Stomach (tissue), 9 donors: ENCODE measurements around the gene HBQ1. TPM values are rescaled to one million over a fixed set of nuclear protein-coding genes. Genes with fewer than 3 reads are reported as not detected.
"Not testable (repeated sequence)": the region's sequence is repeated elsewhere in the genome, so short reads cannot be mapped to it uniquely, and the experiment has no call there.

ENCODE experiments used
- DNase-seq, 2 donors: peaks; one replicate each; pipeline versions ENCODE4 v3.0.0 to v3.0.0-alpha.2; 2013 to 2019
- H3K27ac ChIP-seq, 5 donors: fragments of 200-600 bp in 4 of 5; sonication (generic) in 4 of 5; one replicate each; pipeline ENCODE4 v1.5.1; 2013 to 2019; ENCODE audit warnings: mild to moderate bottlenecking in 1 of 5, moderate library complexity in 1 of 5
- H3K27me3 ChIP-seq, 3 donors: fragments of 200-600 bp; sonication (generic); one replicate each; pipeline ENCODE4 v1.5.1; 2017 to 2019; ENCODE audit warnings: mixed run types in 1 of 3
- H3K36me3 ChIP-seq, 4 donors: fragments of 200-600 bp; sonication (generic); 1 replicate in 3 of 4; 2 replicates in 1 of 4; pipeline ENCODE4 v1.5.1; 2016 to 2019
- H3K4me1 ChIP-seq, 4 donors: fragments of 200-600 bp; sonication (generic); one replicate each; pipeline ENCODE4 v1.5.1; 2016 to 2019
- H3K4me3 ChIP-seq, 4 donors: fragments of 200-600 bp; sonication (generic) in 3 of 4; one replicate each; pipeline ENCODE4 v1.5.1; 2016 to 2019; ENCODE audit warnings: mild to moderate bottlenecking in 1 of 4
- H3K9me3 ChIP-seq, 4 donors: fragments of 200-600 bp; sonication (generic); one replicate each; pipeline ENCODE4 v1.5.1; 2016 to 2019
- EP300 ChIP-seq: sonication (generic); formaldehyde crosslinking; IDR thresholded peaks from one replicate; pipeline ENCODE4 v1.6.1; 2017; ENCODE audit warnings: antibody characterized with exemption
- POLR2A ChIP-seq, 4 donors: fragments of 450-650 bp; IDR thresholded peaks; one replicate each; pipeline ENCODE4 v1.6.1; 2016; ENCODE audit warnings: antibody characterized with exemption in 4 of 4, control low read depth in 2 of 4, mild to moderate bottlenecking in 1 of 4, moderate library complexity in 1 of 4
- POLR2AphosphoS5 ChIP-seq, 3 donors: sonication (generic); formaldehyde crosslinking; IDR thresholded peaks; one replicate each; pipeline ENCODE4 v1.6.1; 2016; ENCODE audit warnings: antibody characterized with exemption in 3 of 3
- WGBS, 5 donors: extraction: QIAGEN DNeasy Blood & Tissue Kit in 3 of 5; methylation state at CpG; one replicate each; pipeline versions ENCODE4 v1.1.5 to v1.1.7; 2013 to 2018; 5-methylcytosine and 5-hydroxymethylcytosine counted together
- intact Hi-C: fragments of 100-400 bp; cut with DNase I; formaldehyde crosslinking; loops from one replicate; pipeline ENCODE4 v1.15.1; 2023; ENCODE audit warnings: low total_unique reads
- polyA plus RNA-seq, 3 donors: library from polyadenylated mRNA; stranded (reverse); fragments of 200-250 nt; gene quantifications; one replicate each; pipeline ENCODE4 v1.2.3, GENCODE V29; 2013
- total RNA-seq, 5 donors: library from RNA; depleted of rRNA; stranded (reverse); fragments of >200 nt; gene quantifications; one replicate each; pipeline versions ENCODE4 v1.1.0 to v1.2.3, GENCODE V29; 2014 to 2016
- TF ChIP-seq, protein P1 (sequence below), 7 experiments: fragments of 450-650 bp in 4 of 7; fragments of 200-600 bp in 3 of 7; sonication (generic) in 3 of 7; IDR thresholded peaks; one replicate each; pipeline ENCODE4 v1.5.1; 2016 to 2019; ENCODE audit warnings: antibody characterized with exemption in 7 of 7, control low read depth in 2 of 7, mild to moderate bottlenecking in 1 of 7
- donor health status: healthy with polysubstance abuse.
- donor health status: Bipolar disorder and iron deficiency.
- donor health status: healthy.

The HBQ1 gene
- total and polyA plus RNA-seq, 8 donors = not detected

DNA sequence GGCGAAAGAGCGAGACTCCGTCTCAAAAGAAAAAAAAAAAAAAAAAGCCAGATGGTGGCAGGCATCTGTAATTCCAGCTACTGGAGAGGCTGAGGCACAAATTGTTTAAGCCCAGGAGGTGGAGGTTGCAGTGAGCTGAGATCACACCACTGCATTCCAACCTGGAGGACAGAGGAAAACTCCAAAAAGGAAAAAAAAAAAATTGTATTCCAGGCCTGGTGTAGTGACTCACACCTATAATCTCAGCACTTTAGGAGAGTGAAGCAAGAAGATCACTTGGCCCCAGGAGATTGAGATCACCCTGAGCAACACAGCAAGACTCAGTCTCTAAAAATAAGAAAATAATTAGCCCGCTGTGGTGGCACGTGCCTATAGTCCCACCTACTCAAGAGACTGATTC, 20.1 kb downstream of the HBQ1 start:
- Histone ChIP-seq H3K36me3 (peaks cover 67 to 98% (median 97%) of the 10 kb centered on the region in 4 donors), H3K4me1 (no peaks in the 10 kb centered on the region), H3K9me3 (no peaks in the 10 kb centered on the region), H3K4me3 (no peak overlapping the region), H3K27ac (no peak overlapping the region), H3K27me3 (no peaks in the 10 kb centered on the region)
- DNase-seq = no peak
- WGBS, 5 donors = 91 to 96% (median 94%) methylated on average over 5 of the region's 5 CpGs
- no peak for TF ChIP-seq POLR2AphosphoS5 (IDR thresholded peaks at IDR 0.05)
- TF ChIP-seq, protein P1, sequence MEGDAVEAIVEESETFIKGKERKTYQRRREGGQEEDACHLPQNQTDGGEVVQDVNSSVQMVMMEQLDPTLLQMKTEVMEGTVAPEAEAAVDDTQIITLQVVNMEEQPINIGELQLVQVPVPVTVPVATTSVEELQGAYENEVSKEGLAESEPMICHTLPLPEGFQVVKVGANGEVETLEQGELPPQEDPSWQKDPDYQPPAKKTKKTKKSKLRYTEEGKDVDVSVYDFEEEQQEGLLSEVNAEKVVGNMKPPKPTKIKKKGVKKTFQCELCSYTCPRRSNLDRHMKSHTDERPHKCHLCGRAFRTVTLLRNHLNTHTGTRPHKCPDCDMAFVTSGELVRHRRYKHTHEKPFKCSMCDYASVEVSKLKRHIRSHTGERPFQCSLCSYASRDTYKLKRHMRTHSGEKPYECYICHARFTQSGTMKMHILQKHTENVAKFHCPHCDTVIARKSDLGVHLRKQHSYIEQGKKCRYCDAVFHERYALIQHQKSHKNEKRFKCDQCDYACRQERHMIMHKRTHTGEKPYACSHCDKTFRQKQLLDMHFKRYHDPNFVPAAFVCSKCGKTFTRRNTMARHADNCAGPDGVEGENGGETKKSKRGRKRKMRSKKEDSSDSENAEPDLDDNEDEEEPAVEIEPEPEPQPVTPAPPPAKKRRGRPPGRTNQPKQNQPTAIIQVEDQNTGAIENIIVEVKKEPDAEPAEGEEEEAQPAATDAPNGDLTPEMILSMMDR (IDR thresholded peaks at IDR 0.05) = no peak
- TF ChIP-seq EP300 = no peak
- TF ChIP-seq POLR2A (IDR thresholded peaks at IDR 0.05) = no peak
- intact Hi-C loops = no loop called here

DNA sequence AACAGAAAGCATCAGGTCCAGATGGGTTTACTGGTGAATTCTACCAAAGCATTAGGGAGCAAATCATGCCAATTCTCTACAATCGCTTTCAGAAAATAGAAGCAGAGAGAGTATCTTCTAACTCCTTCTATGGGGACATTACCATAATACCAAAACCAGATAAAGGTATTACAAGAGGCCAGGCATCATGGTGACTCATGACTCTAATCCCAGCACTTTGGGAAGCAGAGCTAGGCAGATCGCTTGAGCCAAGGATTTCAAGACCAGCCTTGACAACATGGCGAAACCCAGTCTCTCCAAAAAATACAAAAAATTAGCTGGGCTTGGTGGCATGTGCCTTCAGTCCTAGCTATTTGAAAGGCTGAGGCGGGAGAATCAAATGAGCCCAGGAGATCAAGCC, 23.0 kb downstream of the HBQ1 start:
- WGBS, 5 donors = 95 to 99% (median 95%) methylated on average over 4 of the region's 4 CpGs
- H3K36me3 ChIP-seq = peaks cover 65 to 98% (median 97%) of the 10 kb centered on the region in 4 donors
- no peak for TF ChIP-seq POLR2AphosphoS5 (IDR thresholded peaks at IDR 0.05)
- no peak for TF ChIP-seq EP300
- no peak for TF ChIP-seq POLR2A (IDR thresholded peaks at IDR 0.05)
- TF ChIP-seq, protein P1 (IDR thresholded peaks at IDR 0.05) = no peak
- no peak overlapping the region for H3K4me3 ChIP-seq
- no peaks in the 10 kb centered on the region for H3K4me1 ChIP-seq
- H3K9me3 ChIP-seq = no peaks in the 10 kb centered on the region
- H3K27ac ChIP-seq = no peak overlapping the region
- no peaks in the 10 kb centered on the region for H3K27me3 ChIP-seq
- no peak for DNase-seq
- intact Hi-C loops = no loop called here

DNA sequence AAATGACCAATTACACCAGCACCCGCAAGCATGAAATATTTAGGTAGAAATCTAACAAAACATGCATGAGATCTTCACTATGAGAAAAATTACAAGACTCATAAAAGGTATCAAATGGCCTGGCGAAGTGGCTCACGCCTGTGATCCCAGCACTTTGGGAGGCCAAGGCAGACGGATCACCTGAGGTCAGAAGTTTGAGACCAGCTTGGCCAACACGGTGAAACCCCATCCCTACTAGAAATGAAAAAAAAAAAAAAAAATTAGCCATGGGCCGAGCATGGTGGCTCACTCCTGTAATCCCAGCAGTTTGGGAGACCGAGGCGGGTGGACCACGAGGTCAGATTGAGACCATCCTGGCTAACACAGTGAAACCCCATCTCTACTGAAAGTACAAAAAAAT, 23.8 kb downstream of the HBQ1 start:
- H3K27ac ChIP-seq, H3K4me1 ChIP-seq, DNase-seq, H3K9me3 ChIP-seq, H3K27me3 ChIP-seq, intact Hi-C loops, H3K4me3 ChIP-seq: not testable (repeated sequence)
- peaks cover 57 to 98% (median 97%) of the 10 kb centered on the region in 4 donors for H3K36me3 ChIP-seq
- 85 to 96% (median 95%) methylated on average over 9 of the region's 9 CpGs for WGBS, 5 donors

DNA sequence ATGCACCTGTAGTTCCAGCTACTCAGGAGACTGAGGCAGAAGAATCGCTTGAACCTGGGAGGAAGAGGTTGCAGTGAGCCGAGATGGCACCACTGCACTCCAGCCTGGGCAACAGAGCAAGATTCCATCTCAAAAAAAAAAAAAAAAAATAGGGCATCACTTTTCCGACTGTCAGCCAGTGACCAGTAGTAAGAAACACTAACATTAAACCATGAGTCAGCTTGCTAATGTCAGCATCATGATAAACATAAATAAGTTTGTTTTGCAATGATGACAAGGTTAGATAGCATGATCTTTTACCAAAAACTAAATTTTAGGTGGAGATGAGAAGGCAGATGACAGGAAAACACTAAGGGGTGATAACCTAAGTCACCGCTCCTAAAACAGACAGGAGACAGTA, 29.1 kb downstream of the HBQ1 start:
- DNase-seq, intact Hi-C loops, H3K9me3 ChIP-seq, H3K27ac ChIP-seq, H3K4me3 ChIP-seq, H3K27me3 ChIP-seq: not testable (repeated sequence)
- Histone ChIP-seq H3K4me1 (peaks cover 0 to 11% (median 0%) of the 10 kb centered on the region in 4 donors), H3K36me3 (peaks cover 55 to 100% (median 100%) of the 10 kb centered on the region in 4 donors)
- WGBS, 5 donors = 81 to 90% (median 85%) methylated on average over 4 of the region's 4 CpGs

DNA sequence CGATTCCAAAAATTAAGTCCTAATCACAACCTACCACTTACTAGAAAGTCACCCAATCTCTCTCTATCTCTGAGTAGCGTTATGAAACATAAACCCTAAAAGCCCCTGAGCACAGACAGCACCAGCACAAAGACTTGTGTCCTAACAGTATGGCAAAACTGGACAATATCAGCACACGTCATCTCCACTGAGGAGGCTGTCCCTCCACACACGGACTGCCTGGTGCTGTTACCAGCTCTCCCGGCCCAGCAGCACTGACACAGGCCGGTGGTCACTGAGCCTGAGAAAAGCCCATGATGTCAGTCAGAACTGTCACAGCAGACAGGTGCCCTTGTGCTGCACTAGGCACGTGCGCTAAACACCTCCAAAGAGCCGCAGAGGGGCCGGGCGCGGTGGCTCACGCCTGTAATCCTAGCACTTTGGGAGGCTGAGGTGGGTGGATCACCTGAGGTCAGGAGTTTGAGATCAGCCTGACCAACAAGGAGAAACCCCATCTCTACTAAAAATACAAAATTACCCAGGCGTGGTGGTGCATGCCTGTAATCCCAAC, 31.4 kb downstream of the HBQ1 start:
- 86 to 92% (median 88%) methylated on average over 12 to 14 of the region's 14 CpGs for WGBS, 5 donors
- intact Hi-C loops = not testable (repeated sequence)

DNA sequence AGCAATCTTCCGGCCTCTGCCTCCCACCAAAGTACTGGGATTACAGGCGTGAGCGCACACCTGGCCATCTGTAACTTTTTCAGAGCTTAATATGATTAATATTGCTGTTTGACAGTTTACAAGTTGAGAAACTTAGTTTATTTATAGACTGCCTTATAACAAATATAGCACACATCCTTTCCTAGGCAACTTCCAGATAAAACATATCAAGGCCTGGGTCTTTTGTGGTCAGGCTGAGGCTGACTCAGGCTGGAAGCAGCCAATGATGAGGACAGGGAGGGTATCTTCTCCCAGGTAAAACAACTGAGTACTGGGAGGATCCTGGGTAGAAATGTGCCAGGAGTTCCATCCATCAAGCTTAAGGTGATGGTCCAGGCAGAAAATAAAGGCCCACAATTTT, 32.7 kb downstream of the HBQ1 start:
- WGBS, 5 donors = 93 to 98% (median 93%) methylated on average over 3 of the region's 3 CpGs
- DNase-seq = no peak
- Histone ChIP-seq H3K27me3 (no peaks in the 10 kb centered on the region), H3K36me3 (peaks cover 48 to 100% (median 100%) of the 10 kb centered on the region in 4 donors), H3K4me1 (peaks cover 0 to 11% (median 0%) of the 10 kb centered on the region in 4 donors), H3K4me3 (no peak overlapping the region), H3K27ac (no peak overlapping the region), H3K9me3 (no peaks in the 10 kb centered on the region)
- TF ChIP-seq, protein P1 (IDR thresholded peaks at IDR 0.05) = no peak
- no peak for TF ChIP-seq EP300
- no peak for TF ChIP-seq POLR2AphosphoS5 (IDR thresholded peaks at IDR 0.05)
- intact Hi-C loops = no loop called here

More for the DNA sequence above, 31.4 kb downstream of the HBQ1 start:
- not testable (repeated sequence) for H3K27me3 ChIP-seq, H3K4me3 ChIP-seq, H3K27ac ChIP-seq, H3K9me3 ChIP-seq, DNase-seq
- Histone ChIP-seq H3K4me1 (peaks cover 0 to 11% (median 0%) of the 10 kb centered on the region in 4 donors), H3K36me3 (peaks cover 50 to 100% (median 100%) of the 10 kb centered on the region in 4 donors)
